GM19193 (cell line): ENCODE results near the gene SIVA1.

Experiments
- POLR2A ChIP-seq: IDR thresholded peaks from 4 replicates; pipeline ENCODE4 v1.6.1; 2011; ENCODE audit not compliant: insufficient read depth, insufficient read length; ENCODE audit errors: extremely low read depth

The SIVA1 gene

GRCh38 chr14:104804481-104805325 lies 51.8 kb downstream of the SIVA1 start:
- TF ChIP-seq POLR2A, result no peak

GRCh38 chr14:104805326-104805678 lies 52.4 kb downstream of the SIVA1 start:
- TF ChIP-seq POLR2A, result no peak

- TF ChIP-seq POLR2A, result no peak
Observed at GRCh38 chr14:104805941-104806624, 53.1 kb downstream of the SIVA1 start.

- no peak for TF ChIP-seq POLR2A
Observed at GRCh38 chr14:104806625-104807465, 53.9 kb downstream of the SIVA1 start.

DNA sequence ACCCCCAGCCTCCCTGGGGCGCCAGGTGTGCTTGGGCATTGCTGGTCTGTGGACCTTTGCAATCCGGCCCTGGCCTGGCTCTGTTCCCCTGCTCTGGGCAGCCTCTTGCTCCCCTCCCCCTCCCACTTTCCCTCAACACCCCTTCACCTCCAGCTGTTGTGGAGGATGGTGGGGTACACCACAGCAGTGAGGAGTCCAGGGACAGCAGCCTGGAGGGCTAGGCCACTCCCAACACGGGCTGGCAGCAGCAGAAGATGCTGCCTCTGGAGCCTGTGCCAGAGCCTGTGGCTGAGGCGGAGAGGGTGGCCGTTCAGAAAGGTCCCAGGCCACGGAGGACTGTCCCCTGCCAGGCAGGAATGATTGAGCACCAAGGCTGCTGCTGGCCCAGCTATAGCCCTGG lies 55.5 kb downstream of the SIVA1 start:
- no peak for TF ChIP-seq POLR2A
